GM12865 (cell line): Measurements from ENCODE around the gene UNC5CL.

ENCODE experiments used
- DNase-seq: peaks from one replicate; pipeline ENCODE4 v3.0.0; 2010; ENCODE audit warnings: low read depth
- H3K4me3 ChIP-seq: 2 replicates; pipeline ENCODE4 v1.5.1; 2011; ENCODE audit warnings: mild to moderate bottlenecking, low read depth, low read length, control low read depth
- TF ChIP-seq, protein P1 (sequence below): IDR thresholded peaks from 2 replicates; pipeline ENCODE4 v1.5.1; 2011; ENCODE audit warnings: low read length, control low read depth, low read depth, inconsistent platforms; ENCODE audit not compliant: insufficient read depth; ENCODE audit errors: missing control alignments

Gene UNC5CL

DNA sequence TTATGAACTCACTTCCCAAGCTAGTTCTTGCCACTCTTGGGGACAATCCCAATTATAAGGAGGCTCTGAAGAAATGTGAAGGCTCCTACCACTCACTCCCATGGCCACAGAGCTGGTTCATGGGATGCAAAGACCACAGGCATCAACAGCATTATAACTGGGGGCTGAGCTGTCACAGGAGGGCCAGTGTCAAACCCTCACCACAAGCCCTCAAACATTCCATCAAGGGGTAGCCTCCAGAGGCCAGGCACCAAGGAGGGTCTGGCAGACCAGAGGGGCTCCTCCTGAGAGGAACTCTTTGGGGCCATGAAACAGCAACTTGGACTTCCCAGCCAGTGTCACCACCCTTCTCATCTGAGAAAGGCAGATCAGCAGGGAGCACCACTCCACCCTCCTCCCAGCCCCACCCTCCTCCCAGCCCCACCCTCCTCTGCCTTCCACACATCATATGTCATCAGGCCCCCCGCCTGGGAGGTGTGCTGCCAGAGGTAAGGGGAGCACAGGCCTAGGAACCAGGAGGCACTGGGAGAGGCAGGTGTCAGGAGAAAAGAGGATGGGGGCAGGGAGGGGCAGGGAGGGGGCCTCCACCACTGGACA is 2.0 kb upstream of the UNC5CL start:
- no peak overlapping the region for H3K4me3 ChIP-seq
- no peak for DNase-seq
- TF ChIP-seq, protein P1, sequence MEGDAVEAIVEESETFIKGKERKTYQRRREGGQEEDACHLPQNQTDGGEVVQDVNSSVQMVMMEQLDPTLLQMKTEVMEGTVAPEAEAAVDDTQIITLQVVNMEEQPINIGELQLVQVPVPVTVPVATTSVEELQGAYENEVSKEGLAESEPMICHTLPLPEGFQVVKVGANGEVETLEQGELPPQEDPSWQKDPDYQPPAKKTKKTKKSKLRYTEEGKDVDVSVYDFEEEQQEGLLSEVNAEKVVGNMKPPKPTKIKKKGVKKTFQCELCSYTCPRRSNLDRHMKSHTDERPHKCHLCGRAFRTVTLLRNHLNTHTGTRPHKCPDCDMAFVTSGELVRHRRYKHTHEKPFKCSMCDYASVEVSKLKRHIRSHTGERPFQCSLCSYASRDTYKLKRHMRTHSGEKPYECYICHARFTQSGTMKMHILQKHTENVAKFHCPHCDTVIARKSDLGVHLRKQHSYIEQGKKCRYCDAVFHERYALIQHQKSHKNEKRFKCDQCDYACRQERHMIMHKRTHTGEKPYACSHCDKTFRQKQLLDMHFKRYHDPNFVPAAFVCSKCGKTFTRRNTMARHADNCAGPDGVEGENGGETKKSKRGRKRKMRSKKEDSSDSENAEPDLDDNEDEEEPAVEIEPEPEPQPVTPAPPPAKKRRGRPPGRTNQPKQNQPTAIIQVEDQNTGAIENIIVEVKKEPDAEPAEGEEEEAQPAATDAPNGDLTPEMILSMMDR = no peak

DNA sequence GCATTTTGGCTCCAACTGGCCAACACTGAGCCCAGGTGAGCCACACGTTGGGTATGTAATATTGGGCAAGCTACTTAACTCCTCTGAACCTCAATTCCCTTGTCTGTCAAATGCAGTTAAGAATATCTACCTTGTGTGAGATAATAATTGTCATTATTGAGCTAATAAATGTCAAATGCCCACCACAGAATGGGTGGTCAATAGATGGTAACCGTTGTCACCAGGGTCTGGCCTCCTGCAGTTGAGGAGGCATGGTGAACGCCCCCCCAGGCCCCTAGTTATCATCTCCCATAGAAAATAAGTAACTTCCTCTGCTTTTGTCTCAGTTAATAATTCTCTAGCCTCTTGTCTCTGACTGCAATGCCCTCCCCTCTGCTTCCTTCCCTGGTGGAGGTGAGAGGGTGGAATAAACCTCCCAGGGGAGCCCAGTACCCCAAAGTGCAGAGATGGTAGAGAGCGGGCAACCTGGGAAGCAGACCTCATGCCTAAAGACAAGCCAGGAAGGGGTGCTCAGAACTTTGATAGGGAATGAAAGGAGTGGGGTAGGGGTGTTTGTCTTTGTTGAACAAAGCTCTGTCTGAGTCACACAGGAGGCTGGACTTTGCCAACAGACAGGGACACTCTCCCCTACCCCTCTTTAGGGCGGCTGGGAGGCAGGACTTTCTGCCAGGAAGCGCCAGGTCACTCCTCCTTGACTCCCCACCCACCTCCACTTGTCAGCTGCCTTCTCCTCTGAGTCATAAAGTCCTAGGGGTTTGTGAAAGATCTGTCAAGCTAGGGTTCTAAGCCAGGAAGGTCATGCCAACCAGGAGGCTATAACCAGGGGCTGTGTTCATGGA is 1.3 kb upstream of the UNC5CL start:
- no peak for DNase-seq
- no peak overlapping the region for H3K4me3 ChIP-seq
- TF ChIP-seq, protein P1 = no peak

DNA sequence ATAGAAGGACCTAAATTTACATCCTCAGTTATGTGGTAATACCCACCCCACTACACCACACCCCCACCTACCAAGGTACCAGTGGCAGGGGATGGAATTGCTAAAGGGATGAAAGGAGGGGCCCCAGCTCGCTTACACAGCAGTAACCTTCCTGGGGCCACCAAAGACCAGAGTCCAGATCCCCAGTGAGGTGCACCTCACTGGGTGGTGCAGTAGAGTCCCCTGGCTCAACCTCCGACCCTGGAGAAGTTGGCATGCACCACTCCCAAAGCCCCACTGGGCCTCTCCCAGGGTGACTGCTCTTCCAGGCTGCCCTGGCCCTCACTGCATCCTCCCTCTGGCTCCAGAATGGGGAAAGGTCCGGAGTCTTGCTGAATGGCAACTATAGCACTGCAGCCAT is 816 bp downstream of the UNC5CL start:
- H3K4me3 ChIP-seq = no peak overlapping the region
- TF ChIP-seq, protein P1 = no peak
- DNase-seq = no peak

DNA sequence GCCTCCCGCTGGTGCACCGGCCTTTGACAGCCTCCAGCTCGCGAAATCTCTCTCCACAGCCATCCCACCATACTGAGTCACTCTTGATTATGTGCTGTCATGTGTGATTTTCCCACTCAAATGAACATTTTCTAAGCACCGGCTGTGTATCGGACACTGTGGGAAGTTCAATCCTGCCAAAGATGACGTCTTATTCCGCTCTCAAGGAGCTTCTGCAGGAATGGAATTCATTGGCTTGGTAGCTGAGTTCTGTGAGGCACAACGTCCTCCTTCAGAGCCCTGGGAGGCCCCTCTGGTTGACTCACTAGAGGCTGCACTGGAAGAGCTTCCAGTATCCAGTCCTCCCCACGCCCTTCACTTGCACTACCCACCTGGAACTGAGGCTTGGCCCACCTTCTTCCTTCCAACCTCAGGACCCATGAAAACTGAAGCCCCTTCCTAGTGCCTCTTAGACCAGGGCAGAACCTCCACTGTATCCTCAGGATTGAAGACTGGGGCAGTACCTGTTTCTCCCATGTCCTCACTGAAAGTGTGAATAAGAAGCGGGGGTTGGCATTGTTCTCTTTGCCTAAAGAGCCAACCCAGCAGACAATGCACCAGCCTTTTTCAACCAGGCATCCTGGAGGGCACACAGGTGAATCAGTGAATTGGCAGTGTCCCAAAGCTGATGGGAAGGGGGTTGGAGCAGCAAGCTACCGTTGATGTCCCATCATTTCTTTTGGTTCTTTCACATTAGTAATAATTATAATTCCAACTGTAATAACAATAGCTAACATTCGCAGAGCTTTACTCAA is 1.7 kb downstream of the UNC5CL start:
- DNase-seq = no peak
- no peak overlapping the region for H3K4me3 ChIP-seq
- TF ChIP-seq, protein P1 = no peak

DNA sequence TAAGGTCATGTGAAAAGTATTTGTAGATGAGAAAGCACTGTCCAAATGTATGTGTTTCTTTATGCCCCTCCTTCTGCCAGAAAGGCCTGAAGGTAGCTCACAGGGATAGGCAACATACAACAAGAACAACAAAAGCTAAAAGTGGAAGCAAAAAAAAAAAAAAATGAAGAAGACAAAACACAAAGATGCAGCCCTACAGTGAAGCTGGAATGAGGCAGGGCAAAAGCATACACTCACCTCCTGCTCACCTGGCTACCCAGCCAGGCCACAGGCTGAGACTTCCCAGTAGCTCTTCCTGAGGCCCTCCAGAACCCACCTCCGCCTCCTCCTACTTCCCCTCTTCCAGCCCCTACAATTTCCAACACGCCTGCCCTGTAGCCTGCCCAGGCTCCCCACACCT is 2.4 kb downstream of the UNC5CL start:
- H3K4me3 ChIP-seq = no peak overlapping the region
- TF ChIP-seq, protein P1 = no peak
- no peak for DNase-seq

DNA sequence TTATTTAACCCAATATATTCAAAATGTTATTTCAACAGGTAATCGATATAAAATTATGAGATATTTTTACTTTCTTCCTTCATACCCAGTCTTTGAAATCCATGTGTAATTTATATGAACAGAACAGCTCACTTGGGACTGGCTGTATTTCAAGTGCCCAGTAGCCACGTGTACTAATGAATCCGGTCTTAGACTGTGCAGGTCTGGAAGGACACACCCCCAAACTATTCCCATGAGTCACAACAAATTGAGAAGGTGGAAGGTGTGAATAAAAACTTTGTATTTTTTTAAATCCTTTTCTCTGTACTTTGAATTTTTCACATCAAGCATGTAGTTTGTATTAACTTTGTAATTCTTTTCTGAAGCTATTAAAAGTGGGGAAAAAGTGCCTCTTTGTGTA is 2.8 kb downstream of the UNC5CL start:
- TF ChIP-seq, protein P1 = no peak
- no peak for DNase-seq
- H3K4me3 ChIP-seq = no peak overlapping the region
